Stomach (tissue), 9 donors: ENCODE results near the gene SLA2. TPM values are rescaled to one million over a fixed set of nuclear protein-coding genes. Genes with fewer than 3 reads are reported as not detected.

ENCODE experiments used
- DNase-seq, 2 donors: peaks; one replicate each; pipeline versions ENCODE4 v3.0.0 to v3.0.0-alpha.2; 2013 to 2019
- H3K27ac ChIP-seq, 5 donors: fragments of 200-600 bp in 4 of 5; sonication (generic) in 4 of 5; one replicate each; pipeline ENCODE4 v1.5.1; 2013 to 2019; ENCODE audit warnings: mild to moderate bottlenecking in 1 of 5, moderate library complexity in 1 of 5
- H3K27me3 ChIP-seq, 3 donors: fragments of 200-600 bp; sonication (generic); one replicate each; pipeline ENCODE4 v1.5.1; 2017 to 2019; ENCODE audit warnings: mixed run types in 1 of 3
- H3K36me3 ChIP-seq, 4 donors: fragments of 200-600 bp; sonication (generic); 1 replicate in 3 of 4; 2 replicates in 1 of 4; pipeline ENCODE4 v1.5.1; 2016 to 2019
- H3K4me1 ChIP-seq, 4 donors: fragments of 200-600 bp; sonication (generic); one replicate each; pipeline ENCODE4 v1.5.1; 2016 to 2019
- H3K4me3 ChIP-seq, 4 donors: fragments of 200-600 bp; sonication (generic) in 3 of 4; one replicate each; pipeline ENCODE4 v1.5.1; 2016 to 2019; ENCODE audit warnings: mild to moderate bottlenecking in 1 of 4
- H3K9me3 ChIP-seq, 4 donors: fragments of 200-600 bp; sonication (generic); one replicate each; pipeline ENCODE4 v1.5.1; 2016 to 2019
- CTCF ChIP-seq, 7 experiments: fragments of 450-650 bp in 4 of 7; fragments of 200-600 bp in 3 of 7; sonication (generic) in 3 of 7; IDR thresholded peaks; one replicate each; pipeline ENCODE4 v1.5.1; 2016 to 2019; ENCODE audit warnings: antibody characterized with exemption in 7 of 7, control low read depth in 2 of 7, mild to moderate bottlenecking in 1 of 7
- EP300 ChIP-seq: sonication (generic); formaldehyde crosslinking; IDR thresholded peaks from one replicate; pipeline ENCODE4 v1.6.1; 2017; ENCODE audit warnings: antibody characterized with exemption
- POLR2A ChIP-seq, 4 donors: fragments of 450-650 bp; IDR thresholded peaks; one replicate each; pipeline ENCODE4 v1.6.1; 2016; ENCODE audit warnings: antibody characterized with exemption in 4 of 4, control low read depth in 2 of 4, mild to moderate bottlenecking in 1 of 4, moderate library complexity in 1 of 4
- POLR2AphosphoS5 ChIP-seq, 3 donors: sonication (generic); formaldehyde crosslinking; IDR thresholded peaks; one replicate each; pipeline ENCODE4 v1.6.1; 2016; ENCODE audit warnings: antibody characterized with exemption in 3 of 3
- WGBS, 5 donors: extraction: QIAGEN DNeasy Blood & Tissue Kit in 3 of 5; methylation state at CpG; one replicate each; pipeline versions ENCODE4 v1.1.5 to v1.1.7; 2013 to 2018; 5-methylcytosine and 5-hydroxymethylcytosine counted together
- intact Hi-C: fragments of 100-400 bp; cut with DNase I; formaldehyde crosslinking; loops from one replicate; pipeline ENCODE4 v1.15.1; 2023; ENCODE audit warnings: low total_unique reads
- polyA plus RNA-seq, 3 donors: library from polyadenylated mRNA; stranded (reverse); fragments of 200-250 nt; gene quantifications; one replicate each; pipeline ENCODE4 v1.2.3, GENCODE V29; 2013
- total RNA-seq, 5 donors: library from RNA; depleted of rRNA; stranded (reverse); fragments of >200 nt; gene quantifications; one replicate each; pipeline versions ENCODE4 v1.1.0 to v1.2.3, GENCODE V29; 2014 to 2016
- donor health status: healthy with polysubstance abuse.
- donor health status: Bipolar disorder and iron deficiency.
- donor health status: healthy.

Gene SLA2
- total and polyA plus RNA-seq, 8 donors = 0.25 to 8.7 (median 1.3) TPM; not detected in 2

GRCh38 chr20:36628076-36628475 lies 17.9 kb downstream of the SLA2 start:
- H3K36me3 ChIP-seq = no peaks in the 10 kb centered on the region
- H3K9me3 ChIP-seq = no peaks in the 10 kb centered on the region
- 72 to 87% (median 83%) methylated on average over 7 of the region's 7 CpGs for WGBS, 5 donors
- H3K27ac ChIP-seq = no peak overlapping the region
- TF ChIP-seq POLR2A (IDR thresholded peaks at IDR 0.05) (no peak), POLR2AphosphoS5 (IDR thresholded peaks at IDR 0.05) (no peak), EP300 (no peak), CTCF (IDR thresholded peaks at IDR 0.05) (no peak)
- peak in 1 of 2 donors; percentile 15 for DNase-seq
- no peaks in the 10 kb centered on the region for H3K27me3 ChIP-seq
- intact Hi-C loops = no loop called here
- peaks cover 10 to 15% (median 13%) of the 10 kb centered on the region in 4 donors for H3K4me1 ChIP-seq
- H3K4me3 ChIP-seq = no peak overlapping the region

GRCh38 chr20:36624944-36625324 lies 21.1 kb downstream of the SLA2 start:
- TF ChIP-seq EP300 (no peak), CTCF (IDR thresholded peaks at IDR 0.05) (no peak), POLR2AphosphoS5 (IDR thresholded peaks at IDR 0.05) (no peak), POLR2A (IDR thresholded peaks at IDR 0.05) (no peak)
- H3K4me1 ChIP-seq = peaks cover 10 to 15% (median 13%) of the 10 kb centered on the region in 4 donors
- intact Hi-C loops = no loop called here
- 58 to 80% (median 69%) methylated on average over 2 of the region's 2 CpGs for WGBS, 5 donors
- no peaks in the 10 kb centered on the region for H3K27me3 ChIP-seq
- H3K4me3 ChIP-seq = no peak overlapping the region
- H3K9me3 ChIP-seq = no peaks in the 10 kb centered on the region
- peak overlapping the region in 2 of 5 donors; percentile 46 to 71 for H3K27ac ChIP-seq
- DNase-seq = no peak
- H3K36me3 ChIP-seq = no peaks in the 10 kb centered on the region

GRCh38 chr20:36624068-36624943 lies 21.7 kb downstream of the SLA2 start:
- DNase-seq = peak; percentile 45 to 74
- intact Hi-C loops = no loop called here
- Histone ChIP-seq H3K9me3 (no peaks in the 10 kb centered on the region), H3K27ac (peak overlapping the region in 4 of 5 donors; percentile 46 to 71 (median 49)), H3K4me1 (peaks cover 10 to 15% (median 13%) of the 10 kb centered on the region in 4 donors), H3K36me3 (no peaks in the 10 kb centered on the region), H3K27me3 (no peaks in the 10 kb centered on the region), H3K4me3 (peak overlapping the region in 1 of 4 donors; percentile 3)
- TF ChIP-seq EP300 (no peak), POLR2AphosphoS5 (IDR thresholded peaks at IDR 0.05) (peak in 2 of 3 donors; percentile 47 to 80), CTCF (IDR thresholded peaks at IDR 0.05) (peak in 3 of 7 experiments; percentile 16 to 22 (median 20))
- 24 to 43% (median 33%) methylated on average over 14 of the region's 14 CpGs for WGBS, 5 donors

- no peak for TF ChIP-seq POLR2A (IDR thresholded peaks at IDR 0.05)
- no peak for TF ChIP-seq POLR2AphosphoS5 (IDR thresholded peaks at IDR 0.05)
- no peak for TF ChIP-seq CTCF (IDR thresholded peaks at IDR 0.05)
- no peak for TF ChIP-seq EP300
- Histone ChIP-seq H3K36me3 (no peaks in the 10 kb centered on the region), H3K9me3 (no peaks in the 10 kb centered on the region), H3K27me3 (no peaks in the 10 kb centered on the region), H3K27ac (peak overlapping the region in 4 of 5 donors; percentile 20 to 71 (median 48)), H3K4me1 (peaks cover 10 to 15% (median 13%) of the 10 kb centered on the region in 4 donors), H3K4me3 (no peak overlapping the region)
- no peak for DNase-seq
- intact Hi-C loops = no loop called here
- WGBS, 5 donors = 63 to 76% (median 70%) methylated on average over 2 of the region's 2 CpGs
Observed at GRCh38 chr20:36623444-36623843, 22.6 kb downstream of the SLA2 start.
